Measurements from ENCODE around the gene TGIF2. TPM values are rescaled to one million over a fixed set of nuclear protein-coding genes. Genes with fewer than 3 reads are reported as not detected.

TGIF2 gene
- total and polyA plus RNA-seq, 9 of the 15 experiments (the other 6 are each of a cell fraction or from before 2014, with no cell fraction given): 6.8 to 27.8 (median 15.7) TPM

DNA sequence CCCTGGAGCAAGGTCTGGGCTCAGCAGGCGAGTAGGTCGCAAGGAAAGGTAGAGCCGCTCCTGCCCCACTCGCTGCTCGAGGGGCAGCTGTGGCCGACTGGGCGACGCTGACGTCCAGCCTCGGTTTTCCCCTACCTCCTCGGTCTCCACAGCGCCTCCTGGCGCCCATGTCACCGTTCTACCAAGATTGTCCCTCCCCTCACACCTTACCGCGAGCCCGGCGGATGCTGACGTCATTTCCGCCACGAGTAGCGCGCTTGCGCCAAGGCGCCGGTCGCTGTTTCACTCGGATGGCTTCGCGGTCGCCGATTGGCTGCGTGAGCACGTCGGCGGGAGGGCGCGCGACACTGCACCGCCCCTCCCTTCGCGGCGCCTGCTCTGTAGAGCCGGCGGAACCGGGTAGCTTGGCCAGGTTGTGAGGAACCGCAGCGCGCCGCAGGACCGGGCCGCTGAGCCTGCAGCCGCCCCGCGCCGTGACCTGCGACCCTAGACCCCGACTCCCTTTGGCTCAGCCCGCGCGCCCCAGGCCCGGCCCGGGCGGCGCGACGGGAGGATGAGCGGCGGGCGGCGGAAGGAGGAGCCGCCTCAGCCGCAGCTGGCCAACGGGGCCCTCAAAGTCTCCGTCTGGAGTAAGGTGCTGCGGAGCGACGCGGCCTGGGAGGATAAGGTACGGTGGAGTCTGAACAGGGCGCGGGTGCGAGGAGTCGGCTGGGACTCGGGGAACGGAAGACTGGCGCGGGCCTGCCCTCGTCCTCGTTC is 32.2 kb downstream of the TGIF2 start, which contains the start of gene RAB5IF (continued):
- TF ChIP-seq, protein P1, sequence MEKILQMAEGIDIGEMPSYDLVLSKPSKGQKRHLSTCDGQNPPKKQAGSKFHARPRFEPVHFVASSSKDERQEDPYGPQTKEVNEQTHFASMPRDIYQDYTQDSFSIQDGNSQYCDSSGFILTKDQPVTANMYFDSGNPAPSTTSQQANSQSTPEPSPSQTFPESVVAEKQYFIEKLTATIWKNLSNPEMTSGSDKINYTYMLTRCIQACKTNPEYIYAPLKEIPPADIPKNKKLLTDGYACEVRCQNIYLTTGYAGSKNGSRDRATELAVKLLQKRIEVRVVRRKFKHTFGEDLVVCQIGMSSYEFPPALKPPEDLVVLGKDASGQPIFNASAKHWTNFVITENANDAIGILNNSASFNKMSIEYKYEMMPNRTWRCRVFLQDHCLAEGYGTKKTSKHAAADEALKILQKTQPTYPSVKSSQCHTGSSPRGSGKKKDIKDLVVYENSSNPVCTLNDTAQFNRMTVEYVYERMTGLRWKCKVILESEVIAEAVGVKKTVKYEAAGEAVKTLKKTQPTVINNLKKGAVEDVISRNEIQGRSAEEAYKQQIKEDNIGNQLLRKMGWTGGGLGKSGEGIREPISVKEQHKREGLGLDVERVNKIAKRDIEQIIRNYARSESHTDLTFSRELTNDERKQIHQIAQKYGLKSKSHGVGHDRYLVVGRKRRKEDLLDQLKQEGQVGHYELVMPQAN (IDR thresholded peaks at IDR 0.05; ENCODE audit: borderline replicate concordance): 0 out of 2 replicates have a peak, but pooled peaks have one; percentile 46
- TF ChIP-seq NR4A1 (CRISPR knock-in tag; IDR thresholded peaks at IDR 0.05) (no peak), NR4A1 (tag; IDR thresholded peaks at IDR 0.05) (no peak), MXI1 (IDR thresholded peaks at IDR 0.05; ENCODE audit: low read depth, low read length) (0 out of 2 replicates have a peak, but pooled peaks have one; percentile 30), MYC (IDR thresholded peaks at IDR 0.05; ENCODE audit: low read depth, low read length) (peak; percentile 83), MYC (CRISPR knock-in tag; IDR thresholded peaks at IDR 0.05; ENCODE audit: borderline replicate concordance, low read depth) (no peak), CEBPG (CRISPR knock-in tag; IDR thresholded peaks at IDR 0.05) (peak; percentile 59; the same call in 1 of the 2 replicates), CEBPG (tag; conservative IDR thresholded peaks at IDR 0.05 in 1 of 2, IDR thresholded peaks at IDR 0.05 in 1 of 2) (no peak), SUPT5H (IDR thresholded peaks at IDR 0.05) (peak; percentile 85)

Data from K562 (cell line).